ENCODE results near the gene ELK1.

DNA sequence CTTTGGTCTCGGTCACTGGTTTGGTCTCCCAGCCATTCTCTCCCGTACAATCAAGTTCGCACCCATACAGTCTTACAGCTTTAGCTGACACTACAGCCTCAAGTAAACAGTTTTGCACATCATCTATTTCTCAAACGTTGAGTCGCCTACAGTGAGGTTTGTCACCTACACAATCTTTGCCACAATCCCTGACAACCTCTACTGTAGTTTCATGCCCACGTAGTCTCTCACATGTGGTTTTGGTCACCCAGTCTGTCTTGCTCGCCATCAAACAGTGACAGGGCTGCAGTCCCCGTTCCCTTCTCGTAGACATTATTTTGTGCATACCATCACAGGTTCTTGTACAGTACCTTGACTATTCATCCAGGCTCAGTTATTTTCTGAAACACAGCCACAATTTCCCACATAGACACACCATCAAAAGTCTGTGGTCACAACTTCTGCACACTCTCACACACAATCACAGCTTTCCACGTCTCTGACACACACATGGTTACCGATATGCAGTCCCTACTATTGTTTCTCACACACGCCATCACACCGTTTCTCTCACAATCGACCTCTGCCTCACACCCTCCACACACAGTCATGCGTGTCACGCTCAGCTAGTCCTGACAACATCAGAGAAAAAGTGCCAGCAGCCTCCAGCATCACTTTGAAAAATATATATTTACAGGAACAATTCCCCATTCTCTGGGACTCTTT lies 15.3 kb downstream of the ELK1 start:
- TF ChIP-seq, protein P1, sequence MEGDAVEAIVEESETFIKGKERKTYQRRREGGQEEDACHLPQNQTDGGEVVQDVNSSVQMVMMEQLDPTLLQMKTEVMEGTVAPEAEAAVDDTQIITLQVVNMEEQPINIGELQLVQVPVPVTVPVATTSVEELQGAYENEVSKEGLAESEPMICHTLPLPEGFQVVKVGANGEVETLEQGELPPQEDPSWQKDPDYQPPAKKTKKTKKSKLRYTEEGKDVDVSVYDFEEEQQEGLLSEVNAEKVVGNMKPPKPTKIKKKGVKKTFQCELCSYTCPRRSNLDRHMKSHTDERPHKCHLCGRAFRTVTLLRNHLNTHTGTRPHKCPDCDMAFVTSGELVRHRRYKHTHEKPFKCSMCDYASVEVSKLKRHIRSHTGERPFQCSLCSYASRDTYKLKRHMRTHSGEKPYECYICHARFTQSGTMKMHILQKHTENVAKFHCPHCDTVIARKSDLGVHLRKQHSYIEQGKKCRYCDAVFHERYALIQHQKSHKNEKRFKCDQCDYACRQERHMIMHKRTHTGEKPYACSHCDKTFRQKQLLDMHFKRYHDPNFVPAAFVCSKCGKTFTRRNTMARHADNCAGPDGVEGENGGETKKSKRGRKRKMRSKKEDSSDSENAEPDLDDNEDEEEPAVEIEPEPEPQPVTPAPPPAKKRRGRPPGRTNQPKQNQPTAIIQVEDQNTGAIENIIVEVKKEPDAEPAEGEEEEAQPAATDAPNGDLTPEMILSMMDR (conservative IDR thresholded peaks at IDR 0.05; ENCODE audit: low read depth, low read length): no peak
- TF ChIP-seq EZH2 (IDR thresholded peaks at IDR 0.05; ENCODE audit: borderline replicate concordance, low read depth, low read length, poor library complexity, severe bottlenecking): no peak

Measured in A673 (cell line).